Stimulated activated CD8-positive, alpha-beta memory T cell treated with anti-CD3 and anti-CD28 coated beads, Interleukin-7, amount 100 ng/mL, for 48 hours (primary cell): Measurements from ENCODE around the gene MICOS13.

Experiments used
- DNase-seq, 2 donors: peaks; one replicate each; pipeline ENCODE4 v3.0.0-alpha.2; 2020; ENCODE audit warnings: low read depth in 1 of 2; ENCODE audit errors: extremely low read depth in 1 of 2

The MICOS13 gene

DNA sequence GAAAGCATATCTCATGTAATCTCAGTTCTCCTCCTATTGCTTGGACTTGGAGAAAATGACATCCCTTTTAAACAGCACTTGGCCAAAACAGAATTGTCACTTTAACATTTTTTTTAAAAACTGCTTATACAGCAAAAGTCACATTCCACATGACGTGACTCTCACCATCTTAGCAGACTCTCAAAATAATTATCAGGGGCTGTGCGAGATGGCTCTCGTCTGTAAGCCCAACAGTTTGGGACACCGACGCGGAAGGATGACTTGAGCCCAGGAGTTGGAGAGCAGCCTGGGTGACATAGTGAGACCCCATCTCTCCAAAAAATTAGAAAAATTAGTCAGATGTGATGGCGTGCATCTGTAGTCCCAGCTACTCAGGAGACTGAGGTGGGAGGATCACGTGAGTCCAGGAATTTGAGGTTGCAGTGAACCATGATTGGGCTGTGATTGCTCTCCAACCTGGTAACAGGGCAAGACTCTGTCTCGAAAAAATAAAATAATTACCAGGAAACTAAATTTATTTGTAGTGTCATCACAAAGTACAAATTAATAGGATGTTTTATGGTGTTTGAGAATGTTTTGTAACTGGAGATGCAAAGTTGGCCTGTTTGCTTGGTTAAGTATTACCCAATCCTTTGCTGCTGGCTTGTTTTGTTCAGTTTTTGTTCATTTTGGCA lies 48.6 kb downstream of the MICOS13 start:
- no peak for DNase-seq

DNA sequence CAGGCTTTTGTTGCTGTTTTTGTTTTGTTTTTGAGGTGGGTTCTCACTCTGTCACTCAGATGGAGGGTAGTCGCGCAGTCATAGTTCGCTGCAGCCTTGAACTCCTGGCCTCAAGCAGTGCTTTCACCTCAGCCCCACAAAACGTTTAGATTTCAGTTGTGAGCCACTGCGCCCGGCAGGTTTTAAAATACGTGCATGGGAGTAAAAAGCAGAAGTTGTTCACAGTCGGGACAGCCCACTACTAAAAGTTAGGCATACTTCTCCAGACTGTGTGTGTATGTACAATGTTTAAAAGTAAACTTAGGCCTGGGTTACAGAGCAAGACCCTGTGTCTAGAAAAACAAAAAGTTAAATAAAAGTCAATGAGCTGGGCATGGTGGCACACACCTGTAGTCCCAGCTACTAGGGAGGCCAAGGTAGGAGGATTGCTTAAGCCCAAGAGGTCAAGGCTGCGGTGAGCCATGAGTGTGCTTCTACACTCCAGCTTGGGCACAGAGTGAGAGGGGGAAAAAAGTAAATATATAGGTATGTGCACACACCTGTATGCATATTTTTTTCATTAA lies 51.3 kb downstream of the MICOS13 start:
- no peak for DNase-seq

DNA sequence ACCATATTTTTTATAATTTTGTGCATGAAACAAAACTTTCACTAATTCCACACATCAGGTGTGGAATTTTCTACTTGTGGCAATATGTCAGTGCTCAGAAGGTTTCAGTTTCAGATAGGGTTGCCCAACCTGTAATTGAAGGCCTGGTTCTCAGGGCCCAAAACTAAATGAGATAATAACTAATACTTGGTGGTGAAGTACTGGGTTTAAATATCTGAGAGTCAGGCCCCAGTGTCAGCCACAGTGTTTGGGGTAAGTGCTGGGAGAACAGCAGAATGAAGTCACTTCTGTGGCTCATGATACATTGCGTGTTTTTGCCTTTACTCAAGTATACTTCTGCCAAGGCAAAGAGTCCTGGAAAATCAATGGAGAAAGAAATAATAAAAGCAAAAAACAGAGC lies 51.9 kb downstream of the MICOS13 start:
- no peak for DNase-seq
